Measurements from ENCODE around the gene MAP7D3.
"Not testable (repeated sequence)": the region's sequence is repeated elsewhere in the genome, so short reads cannot be mapped to it uniquely, and the experiment has no call there.

The MAP7D3 gene

GRCh38 chrX:136250191-136251040, 784 bp downstream of the MAP7D3 start:
- DNase-seq (ENCODE audit: low read depth in 1 of 2, low spot score in 1 of 2), result peak; percentile 16 to 18

GRCh38 chrX:136246201-136246600, 5.0 kb downstream of the MAP7D3 start:
- DNase-seq (ENCODE audit: low read depth in 1 of 2, low spot score in 1 of 2), result no peak

GRCh38 chrX:136237849-136238248, 13.4 kb downstream of the MAP7D3 start:
- DNase-seq (ENCODE audit: low read depth in 1 of 2, low spot score in 1 of 2), result not testable (repeated sequence)

GRCh38 chrX:136237074-136237473, 14.1 kb downstream of the MAP7D3 start:
- no peak for DNase-seq (ENCODE audit: low read depth in 1 of 2, low spot score in 1 of 2)

GRCh38 chrX:136228839-136229207, 22.4 kb downstream of the MAP7D3 start:
- DNase-seq (ENCODE audit: low read depth in 1 of 2, low spot score in 1 of 2), result no peak

GRCh38 chrX:136227948-136228838, 23.0 kb downstream of the MAP7D3 start:
- no peak for DNase-seq (ENCODE audit: low read depth in 1 of 2, low spot score in 1 of 2)

- DNase-seq (ENCODE audit: low read depth in 1 of 2, low spot score in 1 of 2), result no peak
These were observed 24.1 kb downstream of the MAP7D3 start for GRCh38 chrX:136227074-136227473.

GRCh38 chrX:136221851-136222513, 29.2 kb downstream of the MAP7D3 start:
- DNase-seq (ENCODE audit: low read depth in 1 of 2, low spot score in 1 of 2), result no peak

- no peak for DNase-seq (ENCODE audit: low read depth in 1 of 2, low spot score in 1 of 2)
These were observed 30.2 kb downstream of the MAP7D3 start for GRCh38 chrX:136220951-136221350.

- no peak for DNase-seq (ENCODE audit: low read depth in 1 of 2, low spot score in 1 of 2)
These were observed 30.7 kb downstream of the MAP7D3 start for GRCh38 chrX:136220540-136220939.

- DNase-seq (ENCODE audit: low read depth in 1 of 2, low spot score in 1 of 2), result no peak
These were observed 31.3 kb downstream of the MAP7D3 start for GRCh38 chrX:136219893-136220292.

GRCh38 chrX:136215559-136215958, 35.6 kb downstream of the MAP7D3 start:
- no peak for DNase-seq (ENCODE audit: low read depth in 1 of 2, low spot score in 1 of 2)

GRCh38 chrX:136214551-136214950, 36.6 kb downstream of the MAP7D3 start:
- DNase-seq (ENCODE audit: low read depth in 1 of 2, low spot score in 1 of 2), result no peak

- DNase-seq (ENCODE audit: low read depth in 1 of 2, low spot score in 1 of 2), result no peak
These were observed 38.6 kb downstream of the MAP7D3 start for GRCh38 chrX:136212557-136213111.

GRCh38 chrX:136211766-136212556, 39.2 kb downstream of the MAP7D3 start:
- no peak for DNase-seq (ENCODE audit: low read depth in 1 of 2, low spot score in 1 of 2)

GRCh38 chrX:136210806-136211205, 40.4 kb downstream of the MAP7D3 start:
- DNase-seq (ENCODE audit: low read depth in 1 of 2, low spot score in 1 of 2), result no peak

GRCh38 chrX:136210243-136210642, 41.0 kb downstream of the MAP7D3 start:
- no peak for DNase-seq (ENCODE audit: low read depth in 1 of 2, low spot score in 1 of 2)

- no peak for DNase-seq (ENCODE audit: low read depth in 1 of 2, low spot score in 1 of 2)
These were observed 41.4 kb downstream of the MAP7D3 start for GRCh38 chrX:136209751-136210150.

GRCh38 chrX:136209016-136209738, 42.0 kb downstream of the MAP7D3 start:
- DNase-seq (ENCODE audit: low read depth in 1 of 2, low spot score in 1 of 2), result no peak

GRCh38 chrX:136207546-136207945, 43.7 kb downstream of the MAP7D3 start:
- DNase-seq (ENCODE audit: low read depth in 1 of 2, low spot score in 1 of 2), result no peak
